NCI-H146 treated with DMSO at 0.1 percent for 48 hours (cell line): ENCODE results near the gene HNRNPF.
"Not testable (repeated sequence)": the region's sequence is repeated elsewhere in the genome, so short reads cannot be mapped to it uniquely, and the experiment has no call there.

Experiments
- DNase-seq: peaks from one replicate; lab custom pipeline; 2025; ENCODE audit not compliant: unreplicated experiment; lab: John Stamatoyannopoulos, UW

Gene HNRNPF, protein sequence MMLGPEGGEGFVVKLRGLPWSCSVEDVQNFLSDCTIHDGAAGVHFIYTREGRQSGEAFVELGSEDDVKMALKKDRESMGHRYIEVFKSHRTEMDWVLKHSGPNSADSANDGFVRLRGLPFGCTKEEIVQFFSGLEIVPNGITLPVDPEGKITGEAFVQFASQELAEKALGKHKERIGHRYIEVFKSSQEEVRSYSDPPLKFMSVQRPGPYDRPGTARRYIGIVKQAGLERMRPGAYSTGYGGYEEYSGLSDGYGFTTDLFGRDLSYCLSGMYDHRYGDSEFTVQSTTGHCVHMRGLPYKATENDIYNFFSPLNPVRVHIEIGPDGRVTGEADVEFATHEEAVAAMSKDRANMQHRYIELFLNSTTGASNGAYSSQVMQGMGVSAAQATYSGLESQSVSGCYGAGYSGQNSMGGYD

DNA sequence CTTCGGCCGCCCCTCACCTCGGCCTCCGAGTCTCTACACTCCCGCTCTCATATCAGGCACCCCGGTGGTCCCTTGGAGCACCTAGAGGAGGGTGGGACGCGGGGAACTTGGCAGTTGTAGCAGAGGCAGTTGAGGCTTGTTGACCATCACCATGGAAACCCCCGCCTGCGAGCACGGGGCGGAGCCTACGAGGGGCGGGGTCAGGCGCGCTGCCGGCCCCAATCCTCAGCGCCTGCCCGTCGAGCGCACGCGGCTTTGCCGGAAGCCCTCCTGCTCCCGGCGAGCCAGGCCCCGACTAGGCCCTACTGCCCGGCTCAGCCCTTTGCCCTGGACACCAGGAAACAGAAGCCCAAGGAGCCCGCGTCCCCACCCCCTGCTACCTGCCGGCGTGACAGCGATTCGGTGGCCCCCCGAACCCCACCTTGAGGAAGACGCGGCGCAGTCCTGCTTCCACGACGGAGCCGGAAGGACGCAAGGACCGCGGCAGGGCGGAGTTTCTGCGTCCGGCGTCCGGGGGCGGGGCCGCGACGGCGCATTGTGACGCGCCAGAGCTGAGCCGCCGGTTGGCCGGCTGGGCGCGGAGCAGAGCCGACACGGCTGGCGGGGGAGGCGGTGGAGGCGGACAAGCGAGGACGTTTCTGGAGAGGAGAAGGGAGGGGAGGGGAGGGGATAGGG lies at the start of gene HNRNPF:
Gene HNRNPF (minus strand): TSS at position 477 of the 675 bp plus-strand sequence. CDS start 21,302 bp downstream, outside the sequence.
- peak; percentile 88 for DNase-seq

DNA sequence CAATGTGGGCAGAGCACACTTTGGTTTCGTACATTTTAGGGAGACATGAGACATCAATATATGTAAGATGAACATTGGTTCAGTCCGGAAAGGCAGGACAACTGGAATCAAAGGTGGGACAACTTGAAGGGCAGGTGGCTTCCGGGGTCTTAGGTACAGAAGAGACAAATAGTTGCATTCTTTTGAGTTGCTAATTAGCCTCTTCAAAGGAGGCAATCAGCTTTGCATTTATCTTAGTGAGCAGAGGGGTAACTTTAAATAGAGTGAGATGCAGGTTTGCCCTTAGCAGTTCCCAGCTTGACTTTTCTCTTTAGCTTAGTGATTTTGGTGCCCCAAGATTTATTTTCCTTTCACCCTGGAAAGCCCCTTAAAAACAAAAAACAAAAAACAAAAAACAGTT lies 49.2 kb upstream of the HNRNPF start:
- DNase-seq, result no peak

DNA sequence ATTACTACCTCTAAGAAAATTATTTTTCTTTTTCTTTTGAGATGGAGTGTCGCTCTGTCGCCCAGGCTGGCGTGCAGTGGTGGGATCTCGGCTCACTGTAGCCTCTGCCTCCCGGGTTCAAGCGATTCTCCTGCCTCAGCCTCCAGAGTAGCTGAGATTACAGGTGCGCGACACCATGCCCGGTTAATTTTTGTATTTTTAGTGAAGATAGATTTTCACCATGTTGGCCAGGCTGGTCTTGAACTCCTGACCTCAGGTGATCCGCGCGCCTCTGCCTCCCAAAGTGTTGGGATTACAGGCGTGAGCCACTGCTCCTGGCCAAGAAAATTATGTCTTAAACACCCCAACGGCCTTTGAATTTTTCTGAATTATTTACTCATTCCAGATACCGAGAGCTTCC lies 47.6 kb upstream of the HNRNPF start:
- not testable (repeated sequence) for DNase-seq

DNA sequence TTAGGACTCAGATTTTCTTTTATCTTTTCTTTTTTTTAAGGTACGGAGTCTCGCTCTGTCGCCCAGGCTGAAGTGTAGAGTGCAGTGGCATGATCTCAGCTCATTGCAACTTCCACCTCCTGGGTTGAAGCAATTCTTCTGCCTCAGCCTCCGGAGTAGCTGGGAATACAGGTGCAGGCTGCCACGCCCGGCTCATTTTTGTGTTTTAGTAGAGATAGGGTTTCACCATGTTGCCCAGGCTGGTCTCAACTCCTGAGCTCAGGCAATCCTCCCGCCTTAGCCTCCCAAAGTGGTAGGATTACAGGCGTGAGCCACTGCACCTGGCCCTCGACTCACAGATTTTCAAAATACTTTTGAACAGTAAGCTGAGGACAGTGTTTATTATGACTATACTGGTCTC lies 45.0 kb upstream of the HNRNPF start:
- not testable (repeated sequence) for DNase-seq

DNA sequence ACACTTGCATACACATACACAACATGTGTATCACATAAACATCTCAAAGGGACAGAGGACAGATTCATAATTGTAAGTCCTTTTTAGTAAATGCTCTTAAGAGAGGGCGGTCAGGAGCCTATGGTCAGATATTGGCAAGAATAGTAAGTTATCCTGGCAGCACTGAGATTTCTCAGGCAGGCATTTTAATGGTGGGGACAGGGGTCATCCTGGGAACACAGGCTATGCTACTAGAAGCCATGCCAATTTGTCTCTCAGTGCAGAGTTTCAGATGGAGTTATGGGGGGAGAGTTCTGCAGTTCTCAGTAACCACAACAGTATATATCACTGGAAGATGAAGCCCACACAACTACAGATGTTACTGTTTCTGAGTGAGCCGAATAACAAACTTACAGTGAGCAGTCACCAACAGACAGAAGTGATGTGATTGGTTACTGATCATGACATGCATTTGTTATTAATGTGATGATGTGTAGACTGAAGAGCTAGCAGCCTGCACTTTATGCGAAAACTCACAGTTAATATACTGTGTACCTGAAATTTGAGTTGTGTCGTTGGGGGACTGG lies 44.4 kb upstream of the HNRNPF start:
- DNase-seq, result no peak

DNA sequence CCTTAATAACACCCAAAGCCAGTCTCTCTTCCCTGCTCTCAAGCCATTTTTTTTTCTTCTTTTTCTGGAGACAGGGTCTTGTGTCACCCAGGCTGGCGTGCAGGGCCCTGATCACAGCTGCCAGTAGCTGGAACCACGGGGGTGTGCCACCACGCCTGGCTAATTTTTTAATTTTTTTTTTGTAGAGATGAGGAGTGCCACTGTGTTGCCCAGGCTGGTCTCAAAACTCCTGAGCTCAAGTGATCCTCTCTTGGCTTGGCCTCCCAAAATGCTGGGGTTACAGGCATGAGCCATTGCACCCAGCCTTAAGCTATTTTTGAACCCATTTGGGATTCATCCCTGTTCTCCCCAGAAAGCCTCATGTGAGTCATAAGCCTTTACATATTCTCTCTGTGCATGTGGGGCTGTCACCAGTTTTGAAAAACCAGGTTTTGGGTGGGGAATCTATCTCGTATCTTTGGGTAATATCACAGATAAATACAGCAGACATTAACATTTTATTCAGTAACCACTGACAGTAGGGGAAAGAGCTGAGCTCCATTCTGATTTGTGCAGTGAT lies 43.4 kb upstream of the HNRNPF start:
- DNase-seq, result no peak

DNA sequence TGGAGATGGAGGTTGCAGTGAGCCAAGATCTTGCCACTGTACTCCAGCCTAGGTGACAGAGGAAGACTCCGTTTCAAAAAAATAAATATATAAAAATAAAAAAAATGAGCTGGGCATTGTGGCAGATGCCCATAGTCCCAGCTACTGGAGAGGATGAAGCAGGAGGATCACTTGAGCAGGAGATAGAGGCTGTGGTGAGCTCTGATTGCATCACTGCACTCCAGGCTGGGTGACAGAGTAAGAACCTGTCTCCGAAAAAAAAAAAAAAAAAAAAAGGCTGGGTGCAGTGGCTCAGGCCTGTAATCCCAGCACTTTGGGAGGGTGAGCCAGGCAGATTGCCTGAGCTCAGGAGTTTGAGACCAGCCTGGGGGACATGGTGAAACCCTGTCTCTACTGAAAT lies 39.8 kb upstream of the HNRNPF start:
- DNase-seq, result no peak

DNA sequence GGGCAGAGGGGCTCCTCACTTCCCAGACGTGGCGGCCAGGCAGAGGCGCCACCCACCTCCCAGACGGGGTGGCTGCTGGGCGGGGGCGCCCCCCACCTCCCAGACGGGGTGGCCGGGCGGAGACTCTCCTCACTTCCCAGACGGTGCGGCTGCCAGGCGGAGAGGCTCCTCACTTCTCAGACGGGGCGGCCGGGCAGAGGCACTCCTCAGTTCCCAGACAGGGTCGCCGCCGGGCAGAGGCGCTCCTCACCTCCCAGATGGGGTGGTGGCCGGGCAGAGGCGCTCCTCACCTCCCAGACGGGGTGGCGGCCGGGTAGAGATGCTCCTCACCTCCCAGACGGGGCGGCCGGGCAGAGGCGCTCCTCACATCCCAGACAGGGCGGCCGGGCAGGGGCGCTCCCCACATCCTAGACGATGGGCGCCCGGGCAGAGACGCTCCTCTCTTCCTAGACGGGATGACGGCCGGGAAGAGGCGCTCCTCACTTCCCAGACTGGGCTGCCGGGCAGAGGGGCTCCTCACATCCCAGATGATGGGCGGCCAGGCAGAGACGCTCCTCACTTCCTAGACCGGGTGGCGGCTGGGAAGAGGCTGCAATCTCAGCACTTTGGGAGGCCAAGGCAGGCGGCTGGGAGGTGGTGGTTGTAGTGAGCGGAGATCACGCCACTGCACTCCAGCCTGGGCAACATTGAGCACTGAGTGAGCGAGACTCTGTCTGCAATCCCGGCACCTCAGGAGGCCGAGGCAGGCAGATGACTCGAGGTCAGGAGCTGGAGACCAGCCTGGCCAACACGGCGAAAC lies 37.4 kb upstream of the HNRNPF start:
- not testable (repeated sequence) for DNase-seq

DNA sequence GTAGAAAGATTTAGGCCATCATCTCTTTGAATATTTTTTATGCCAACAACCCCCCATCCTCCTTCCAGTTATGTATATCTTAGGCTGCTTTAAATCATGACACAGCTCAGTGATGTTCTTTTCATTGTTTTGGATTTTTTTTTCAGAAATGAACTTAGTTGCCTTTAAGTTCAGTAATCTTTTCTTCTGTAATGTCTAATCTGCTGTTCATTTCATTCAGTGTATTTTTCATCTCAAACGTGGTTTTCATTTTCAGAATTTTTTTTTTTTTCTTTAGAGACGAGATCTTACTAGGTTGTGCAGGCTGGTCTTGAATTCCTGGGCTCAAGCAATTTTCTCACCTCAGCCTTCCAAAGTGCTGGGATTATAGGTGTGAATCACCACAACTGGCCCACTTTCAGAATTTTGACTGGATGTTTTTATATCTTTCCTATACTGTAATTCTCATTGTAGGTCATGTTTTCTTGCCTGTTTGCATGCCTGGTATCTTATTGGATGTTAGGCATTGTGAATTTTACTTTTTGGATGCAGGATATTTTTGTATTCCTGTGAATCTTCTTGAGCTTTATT lies 36.0 kb upstream of the HNRNPF start:
- DNase-seq, result no peak

DNA sequence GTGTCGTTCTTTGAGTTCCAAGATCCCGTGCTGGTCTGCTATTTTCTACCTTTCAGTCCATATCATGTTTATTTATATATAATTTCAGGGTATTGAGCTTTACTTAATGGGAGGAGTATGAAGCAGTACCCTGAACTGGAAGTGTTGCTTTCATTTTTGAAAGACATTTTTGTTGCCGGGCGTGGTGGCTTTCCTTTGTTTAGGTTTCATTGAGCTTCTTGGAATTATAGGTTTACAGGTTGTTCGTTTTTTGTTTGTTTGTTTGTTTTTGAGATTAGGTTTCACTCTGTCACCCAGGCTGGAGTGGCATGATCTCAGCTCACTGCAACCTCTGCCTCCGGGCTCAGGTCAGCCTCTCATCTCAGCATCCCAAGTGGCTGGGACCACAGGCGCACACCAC lies 35.3 kb upstream of the HNRNPF start:
- no peak for DNase-seq

DNA sequence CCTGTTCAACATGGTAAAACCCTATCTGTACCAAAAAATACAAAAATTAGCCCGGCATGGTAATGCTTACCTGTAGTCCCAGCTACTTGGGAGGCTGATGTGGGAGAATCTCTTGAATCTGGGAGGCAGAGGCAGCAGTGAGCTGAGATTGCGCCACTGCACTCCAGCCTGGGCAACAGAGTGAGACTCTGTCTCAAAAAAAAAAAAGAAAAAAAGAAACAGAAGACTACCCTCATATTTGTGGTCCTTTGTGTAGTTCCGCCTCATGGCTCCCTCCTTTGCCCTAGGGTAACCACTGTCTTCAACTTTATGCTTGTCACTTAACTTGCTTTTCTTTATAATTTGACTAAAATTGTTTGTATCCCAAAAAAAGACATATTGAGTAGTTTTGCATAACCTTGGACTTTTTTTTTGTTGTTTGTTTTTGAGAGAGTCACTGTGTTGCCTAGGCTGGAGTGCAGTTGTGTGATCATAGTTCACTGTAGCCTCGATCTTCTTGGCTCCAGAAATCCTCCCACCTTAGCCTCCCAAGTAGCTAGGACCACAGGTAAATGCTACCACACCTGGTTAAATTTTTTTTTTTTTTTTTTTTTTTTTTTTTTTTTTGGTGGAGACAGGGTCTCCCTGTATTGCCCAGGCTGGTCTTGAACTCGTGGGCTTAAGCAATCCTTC lies 31.6 kb upstream of the HNRNPF start:
- DNase-seq, result no peak

DNA sequence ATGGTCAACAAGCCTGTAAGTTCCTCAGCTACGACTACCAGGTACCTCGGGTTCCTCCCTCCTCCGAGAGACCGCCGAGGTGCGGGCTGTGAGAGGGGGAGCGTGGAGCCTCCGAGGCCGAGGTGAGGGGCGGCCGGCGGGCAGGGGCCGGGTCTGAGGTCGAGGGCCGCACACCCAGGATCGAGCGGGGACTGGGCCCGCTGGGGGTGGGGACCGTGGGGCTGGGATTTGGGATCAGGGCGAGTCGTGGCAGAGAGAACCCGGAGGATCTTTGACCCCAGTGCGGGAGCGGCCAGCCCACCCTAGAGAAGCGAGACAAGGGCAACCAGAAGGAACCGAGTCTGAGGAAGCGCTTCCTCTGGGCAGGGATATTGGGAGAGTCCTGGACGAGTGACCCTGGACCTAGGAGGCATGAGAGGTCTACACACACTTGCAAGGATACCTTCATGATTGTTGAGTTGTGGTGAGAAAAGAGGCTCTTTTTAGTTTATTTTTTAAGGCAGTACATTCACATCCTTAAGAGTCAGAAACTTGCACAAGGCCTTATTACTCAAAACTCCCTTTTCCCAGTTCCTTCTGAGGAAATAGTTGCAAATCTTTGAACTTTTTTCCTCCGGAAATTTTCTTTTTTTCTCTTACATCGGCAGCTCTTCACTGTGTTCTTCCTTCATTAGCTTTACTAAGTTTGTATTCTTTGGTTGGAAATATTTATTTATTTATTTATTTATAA lies 28.3 kb upstream of the HNRNPF start:
- no peak for DNase-seq

DNA sequence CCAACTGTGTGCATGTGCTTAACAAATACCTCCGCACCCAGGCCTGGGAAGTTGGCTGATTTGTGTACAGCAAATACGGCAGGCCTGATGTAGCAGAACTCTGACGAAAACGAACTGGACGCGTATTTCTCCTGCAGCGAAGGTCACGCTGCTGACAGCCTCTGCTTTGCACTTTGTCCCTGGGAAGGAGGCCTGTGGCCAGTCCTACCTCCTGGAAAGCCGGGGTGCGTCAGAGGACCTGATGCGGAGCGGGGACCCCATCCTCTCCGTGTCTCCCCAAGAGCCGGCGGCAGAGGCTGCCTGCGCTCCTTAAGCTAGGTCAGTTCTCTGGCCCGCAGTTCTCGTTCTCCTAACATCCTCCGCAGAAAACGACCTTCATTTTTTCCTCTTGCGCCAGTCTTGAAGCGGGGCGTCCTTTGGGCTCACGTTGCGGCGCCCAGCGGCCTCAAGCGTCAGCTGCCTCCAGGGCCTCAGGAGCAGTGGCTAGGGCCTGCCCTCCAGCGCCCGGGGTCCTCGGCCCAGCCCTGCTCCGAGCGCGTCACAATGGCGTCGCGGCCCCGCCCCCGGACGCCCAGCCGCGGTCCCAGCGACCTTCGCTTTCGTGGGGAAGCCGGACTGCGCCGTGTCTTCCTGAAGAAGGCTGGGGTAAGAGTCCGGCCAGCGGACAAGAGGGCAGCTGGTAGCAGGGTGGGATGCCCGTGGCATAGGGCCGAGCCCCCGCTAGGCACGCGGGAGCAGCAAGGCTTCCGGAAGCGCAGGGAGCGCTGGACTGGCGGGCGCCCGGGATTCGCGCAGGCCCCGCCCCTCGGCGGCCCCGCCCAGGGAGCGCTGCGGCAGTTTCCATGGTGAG lies 27.5 kb upstream of the HNRNPF start, which contains the start of gene ZNF487:
Gene ZNF487 (plus strand): TSS at position 821 of the 850 bp plus-strand sequence. CDS start 38,703 bp downstream, outside the sequence.
- peak; percentile 61 for DNase-seq

DNA sequence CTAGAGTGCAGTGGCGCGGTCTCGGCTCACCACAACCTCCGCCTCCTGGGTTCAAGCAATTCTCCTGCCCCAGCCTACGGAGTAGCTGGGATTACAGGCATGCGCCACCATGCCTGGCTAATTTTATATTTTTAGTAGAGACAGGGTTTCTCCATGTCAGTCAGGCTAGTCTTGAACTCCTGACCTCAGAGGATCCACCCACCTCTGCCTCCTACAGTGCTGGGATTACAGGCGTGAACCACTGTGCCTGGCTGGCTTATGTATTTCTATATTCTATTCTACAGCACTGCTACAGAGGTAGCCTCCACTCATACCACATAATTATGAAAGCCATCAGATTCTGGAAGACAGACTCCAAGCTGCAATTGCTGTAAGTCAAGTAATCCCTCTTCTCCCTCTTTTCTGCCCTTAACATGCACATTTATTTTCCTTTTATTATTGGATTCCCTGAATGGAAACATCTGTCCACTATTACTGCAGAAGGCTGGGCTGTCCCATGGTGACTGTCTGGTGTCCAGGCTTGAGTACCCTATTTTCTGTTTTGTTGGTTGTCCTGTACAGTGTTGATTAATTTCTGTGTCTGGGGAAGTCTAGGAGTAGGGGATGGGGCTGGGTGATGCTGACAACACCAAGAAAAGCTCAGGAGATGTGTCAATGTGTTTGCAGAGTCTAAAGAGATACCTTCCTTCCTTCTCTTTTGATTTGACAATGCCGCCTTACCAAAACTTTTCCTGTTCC lies 22.1 kb upstream of the HNRNPF start:
- no peak for DNase-seq

DNA sequence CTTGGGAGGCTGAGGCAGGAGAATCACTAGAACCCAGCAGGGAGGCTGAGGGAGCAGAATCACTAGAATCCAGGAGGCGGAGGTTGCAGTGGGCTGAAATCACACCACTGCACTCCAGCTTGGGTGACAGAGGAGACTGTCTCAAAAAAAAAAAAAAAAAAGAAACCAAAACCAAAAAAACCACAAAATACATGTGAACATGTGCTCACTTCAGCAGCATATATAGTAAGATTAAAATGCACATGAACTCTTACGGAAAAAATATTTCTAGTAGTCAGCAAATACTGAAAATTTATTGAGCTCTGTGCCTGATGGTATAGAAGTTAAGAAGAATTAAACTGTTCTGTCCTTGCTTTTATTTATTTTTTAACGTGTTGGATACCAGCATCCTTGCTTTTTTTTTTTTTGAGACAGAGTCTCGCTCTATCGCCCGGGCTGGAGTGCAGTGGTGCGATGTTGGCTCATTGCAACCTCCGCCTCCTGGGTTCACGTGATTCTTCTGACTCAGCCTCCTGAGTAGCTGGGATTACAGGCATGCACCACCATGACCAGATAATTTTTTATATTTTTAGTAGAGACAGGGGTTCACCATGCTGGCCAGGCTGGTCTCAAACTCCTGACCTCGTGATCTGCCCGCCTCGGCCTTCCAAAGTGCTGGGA lies 18.3 kb upstream of the HNRNPF start:
- no peak for DNase-seq

DNA sequence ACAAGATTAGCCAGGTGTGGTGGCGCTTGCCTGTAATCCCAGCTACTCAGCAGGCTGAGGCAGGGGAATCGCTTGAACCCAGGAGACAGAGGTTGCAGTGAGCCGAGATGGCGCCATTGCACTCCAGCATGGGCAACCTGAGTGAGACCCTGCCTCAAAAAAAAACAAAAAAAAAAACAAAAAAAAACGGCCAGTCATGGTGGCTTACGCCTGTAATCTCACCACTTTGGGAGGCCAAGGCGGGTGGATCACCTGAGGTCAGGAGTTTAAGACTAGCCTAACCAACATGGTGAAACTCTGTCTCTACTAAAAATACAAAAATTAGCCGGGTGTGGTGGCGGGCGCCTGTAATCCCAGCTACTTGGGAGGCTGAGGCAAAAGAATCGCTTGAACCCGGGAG lies 17.5 kb upstream of the HNRNPF start:
- not testable (repeated sequence) for DNase-seq

DNA sequence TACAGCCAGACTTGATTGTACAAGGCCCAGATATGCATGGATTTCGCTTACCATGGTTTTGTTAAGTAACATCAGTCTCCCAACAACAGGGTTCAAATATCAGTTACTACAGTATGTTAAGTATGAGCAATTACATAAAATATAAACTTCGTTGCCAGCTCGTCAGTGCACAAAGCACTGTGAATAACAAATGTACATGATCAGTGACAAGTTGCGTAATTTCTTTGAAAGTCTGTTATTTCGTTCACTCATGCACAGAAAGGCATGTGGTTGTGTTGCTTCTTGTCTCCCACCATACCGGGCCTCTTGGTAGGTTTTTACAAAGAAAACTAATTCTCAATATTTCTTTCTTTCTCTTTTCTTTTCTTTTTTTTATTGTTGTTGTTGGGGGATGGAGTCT lies 15.4 kb upstream of the HNRNPF start:
- DNase-seq, result no peak
